ENCODE results near the gene HOXC6.
"Not testable (repeated sequence)": the region's sequence is repeated elsewhere in the genome, so short reads cannot be mapped to it uniquely, and the experiment has no call there.

HOXC6 gene

GRCh38 chr12:54031480-54031879, 3.2 kb downstream of the HOXC6 start:
- DNase-seq, result no peak

DNA sequence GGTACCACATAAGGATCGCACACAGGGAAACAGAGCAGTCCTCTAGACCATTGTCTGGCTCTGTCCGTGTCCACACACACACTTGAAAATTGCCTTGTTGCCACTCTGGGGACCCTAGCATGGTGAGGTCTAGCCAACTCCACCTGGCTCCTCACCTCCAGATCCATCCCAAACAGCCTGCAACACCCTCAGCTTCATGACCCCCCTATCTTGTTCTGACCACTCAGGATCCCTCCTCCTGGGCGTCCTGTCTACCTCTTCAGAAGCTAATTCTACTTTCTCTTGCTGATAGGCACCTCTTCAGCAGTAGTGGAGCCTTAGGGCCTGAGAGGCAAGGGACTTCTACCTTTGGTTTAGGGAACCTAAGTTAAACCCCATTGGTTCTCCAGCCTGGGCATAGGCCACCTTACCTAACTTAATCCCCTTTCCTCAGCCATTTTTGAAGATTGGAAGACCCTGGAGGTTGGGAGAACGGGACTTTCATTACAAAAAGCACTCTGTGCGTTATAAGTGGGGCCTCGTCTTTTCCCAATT, 3.9 kb downstream of the HOXC6 start:
- no peak for DNase-seq

GRCh38 chr12:54032627-54033100, 4.4 kb downstream of the HOXC6 start, which contains the start of gene HOXC5:
Gene HOXC5 (plus strand): TSS chr12:54033050. CDS start chr12:54033123, 73 bp downstream.
- DNase-seq, result peak; percentile 92

- peak; percentile 72 for DNase-seq
Observed at GRCh38 chr12:54033106-54033979, 5.1 kb downstream of the HOXC6 start.

- DNase-seq, result no peak
Observed at GRCh38 chr12:54033980-54034784, 5.9 kb downstream of the HOXC6 start.

DNA sequence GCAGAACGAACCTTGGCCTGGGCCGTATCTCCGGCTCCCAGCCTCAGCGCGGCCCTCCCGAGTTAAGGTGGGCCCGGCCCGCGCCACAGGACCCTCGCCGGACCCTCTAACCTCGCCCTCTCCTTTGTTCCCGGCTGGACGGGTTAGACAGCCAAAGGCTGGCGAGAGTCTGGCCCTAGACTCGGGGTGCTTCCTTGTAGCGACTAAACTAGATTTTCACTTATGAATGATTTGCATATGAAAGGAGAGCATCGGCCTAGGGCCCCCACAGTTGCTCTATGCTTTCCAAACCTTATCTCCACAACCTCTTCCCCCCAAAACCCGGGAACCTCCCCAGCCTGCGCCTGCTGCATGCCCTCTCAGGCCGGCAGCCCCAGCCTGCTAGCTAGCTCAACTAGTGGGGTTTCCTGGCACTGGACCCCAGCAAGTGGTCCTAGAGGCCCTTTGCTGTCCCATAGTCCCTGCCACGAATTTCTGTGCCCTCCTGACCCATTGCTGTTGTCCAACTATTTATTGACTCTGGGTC, 6.6 kb downstream of the HOXC6 start:
- DNase-seq, result no peak

GRCh38 chr12:54035568-54036264, 7.5 kb downstream of the HOXC6 start:
- no peak for DNase-seq

- peak; percentile 54 for DNase-seq
Observed at GRCh38 chr12:54036620-54037359, 8.6 kb downstream of the HOXC6 start.

DNA sequence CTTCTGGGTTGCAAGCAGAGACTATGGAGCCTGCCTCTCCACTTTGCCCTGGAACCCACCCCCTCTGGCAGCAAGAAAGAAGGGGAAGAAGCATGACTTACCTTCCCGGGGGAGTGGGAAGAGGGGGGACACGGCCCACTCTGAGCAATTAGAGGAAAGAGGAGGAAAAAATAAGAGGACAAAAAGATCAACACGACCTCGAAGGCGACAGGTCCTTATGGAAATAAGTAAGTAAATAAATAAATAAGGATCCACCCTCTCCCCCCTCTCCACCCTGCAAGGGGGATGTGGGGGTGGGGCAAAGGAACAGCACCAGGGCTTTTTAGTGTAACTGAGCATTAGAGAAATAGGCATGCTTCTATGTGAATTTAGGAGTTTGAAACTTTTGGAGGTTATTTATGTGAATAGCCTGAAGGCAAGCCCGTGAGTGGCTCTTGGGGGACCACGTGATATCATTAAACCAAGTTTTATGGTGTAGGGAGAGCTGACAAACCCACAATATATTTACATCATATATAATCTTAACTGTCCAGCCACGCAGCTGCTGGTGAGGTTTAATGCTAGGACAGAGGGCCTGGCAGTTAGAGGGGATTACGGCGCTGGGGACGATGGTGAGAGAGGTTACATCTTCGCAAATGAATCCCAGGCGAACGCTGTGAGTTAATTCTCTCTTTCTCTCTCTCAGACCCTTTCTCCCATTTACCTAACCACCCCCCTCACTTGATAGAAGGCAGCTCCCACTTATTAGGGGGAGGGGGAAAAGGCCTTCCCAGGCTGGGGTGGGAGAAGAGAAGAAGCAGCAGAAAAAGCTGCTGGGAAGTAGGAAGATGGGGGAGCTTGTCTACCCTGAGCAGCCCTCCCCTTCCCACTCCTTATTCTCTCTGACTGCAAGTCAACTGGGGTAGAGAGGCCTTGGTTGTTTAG, 9.4 kb downstream of the HOXC6 start:
- no peak for DNase-seq

DNA sequence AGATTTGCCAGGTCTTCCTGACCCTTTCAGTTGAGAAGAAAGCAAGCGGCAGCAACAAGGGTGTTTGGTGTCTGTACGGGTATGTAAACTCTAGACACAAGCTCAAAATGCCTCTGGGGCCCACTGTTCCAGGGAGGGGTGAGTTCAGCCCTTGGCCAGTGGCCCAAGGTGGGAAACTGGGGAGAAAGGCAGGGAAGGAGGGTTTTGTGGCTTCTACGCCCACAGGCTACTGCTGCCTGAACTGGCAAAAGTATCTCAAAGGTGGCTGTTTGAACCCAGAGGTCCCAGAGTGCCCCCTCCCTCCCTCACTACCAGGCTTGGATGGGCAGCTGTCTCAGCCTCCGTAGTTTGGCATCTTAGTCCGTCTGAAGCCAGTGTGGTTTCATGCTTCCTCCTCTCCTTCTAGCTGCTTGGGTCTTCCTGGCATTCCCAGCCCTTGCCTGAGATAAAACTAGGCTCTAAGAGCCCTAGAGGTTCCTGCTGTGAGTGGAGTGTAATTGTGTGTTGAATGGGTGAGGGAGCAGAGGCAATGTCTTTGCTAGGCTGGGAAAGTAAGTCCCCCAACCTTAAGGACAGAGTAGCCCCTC, 10.1 kb downstream of the HOXC6 start:
- no peak for DNase-seq

DNA sequence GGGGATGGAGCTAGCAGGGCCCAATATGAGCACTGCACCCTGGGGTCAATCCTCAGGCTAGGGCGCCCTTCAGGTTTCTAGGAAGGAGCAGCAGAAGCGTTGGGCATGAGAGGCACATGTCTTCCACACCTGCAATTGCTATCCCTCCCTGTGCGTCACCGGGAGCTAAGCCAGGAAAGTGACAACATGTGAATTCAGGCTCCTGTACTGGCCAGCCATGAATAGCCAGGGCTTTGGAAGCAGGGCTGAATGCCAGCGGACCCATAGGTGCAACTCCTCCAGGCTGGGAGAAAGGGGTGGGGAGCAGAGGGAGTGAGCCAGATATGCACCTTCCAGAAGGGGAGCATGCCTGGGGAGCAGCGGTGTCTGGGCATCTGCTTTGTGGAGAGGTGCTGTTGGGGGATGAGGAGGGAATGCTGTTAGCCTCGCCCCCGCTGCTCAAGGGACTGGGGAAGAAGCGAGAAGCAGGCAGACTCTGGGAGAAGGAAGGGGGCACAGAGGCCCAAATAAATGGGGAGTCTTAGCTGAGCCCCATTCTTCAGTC, 10.7 kb downstream of the HOXC6 start:
- no peak for DNase-seq

- DNase-seq, result no peak
Observed at GRCh38 chr12:54039417-54040147, 11.3 kb downstream of the HOXC6 start.

DNA sequence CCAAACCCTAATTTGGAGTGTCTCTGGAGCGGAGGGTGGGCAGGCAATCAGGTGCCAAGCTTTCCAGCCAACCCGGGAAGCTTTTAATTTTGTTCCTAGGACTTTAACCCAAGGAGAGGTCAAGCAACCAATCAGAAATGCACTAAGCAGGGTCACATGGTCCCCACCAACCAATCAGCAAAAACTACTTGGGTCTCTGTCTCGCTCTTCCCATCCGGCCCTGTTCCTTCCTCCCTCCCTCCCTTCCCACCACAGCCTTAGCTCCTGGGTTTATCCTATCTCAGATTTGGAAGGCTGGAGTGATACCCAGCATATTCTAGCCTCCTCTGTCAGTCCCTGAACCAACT, 11.9 kb downstream of the HOXC6 start:
- no peak for DNase-seq

DNA sequence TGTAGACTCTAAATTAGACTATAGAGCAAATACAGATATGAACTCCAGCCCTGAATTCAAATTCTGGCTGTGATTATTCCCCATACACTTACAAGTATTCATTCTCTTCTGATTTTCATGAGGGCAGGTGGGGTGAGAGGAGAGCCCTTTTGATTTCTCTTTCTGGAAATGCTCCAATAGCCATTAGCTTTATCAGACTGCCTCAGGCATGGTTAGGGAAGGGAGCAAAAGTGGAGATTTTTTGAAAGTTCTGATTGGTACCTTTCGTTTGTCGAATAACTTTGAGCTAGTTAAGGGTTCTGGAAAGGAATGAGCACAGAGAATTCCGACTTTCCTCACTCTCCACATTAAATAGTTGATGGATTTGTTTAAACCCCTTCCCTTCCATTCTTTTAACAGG, 12.4 kb downstream of the HOXC6 start:
- DNase-seq, result no peak

- no peak for DNase-seq
Observed at GRCh38 chr12:54041097-54041690, 13.0 kb downstream of the HOXC6 start.

DNA sequence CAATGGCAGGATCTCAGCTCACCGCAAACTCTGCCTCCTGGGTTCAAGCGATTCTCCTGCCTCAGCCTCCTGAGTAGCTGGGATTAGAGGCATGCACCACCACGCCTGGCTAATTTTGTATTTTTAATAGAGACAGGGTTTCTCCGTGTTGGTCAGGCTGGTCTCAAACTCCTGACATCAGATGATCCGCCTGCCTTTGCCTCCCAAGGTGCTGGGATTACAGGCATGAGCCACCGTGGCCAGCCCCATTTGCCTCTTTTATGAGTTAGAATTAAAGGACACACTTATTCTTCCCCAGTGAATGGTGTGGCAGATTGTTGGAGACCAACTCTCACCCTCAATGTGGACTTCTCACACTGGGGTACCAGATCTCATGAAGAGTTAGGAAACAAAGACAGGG, 13.8 kb downstream of the HOXC6 start:
- DNase-seq, result not testable (repeated sequence)

DNA sequence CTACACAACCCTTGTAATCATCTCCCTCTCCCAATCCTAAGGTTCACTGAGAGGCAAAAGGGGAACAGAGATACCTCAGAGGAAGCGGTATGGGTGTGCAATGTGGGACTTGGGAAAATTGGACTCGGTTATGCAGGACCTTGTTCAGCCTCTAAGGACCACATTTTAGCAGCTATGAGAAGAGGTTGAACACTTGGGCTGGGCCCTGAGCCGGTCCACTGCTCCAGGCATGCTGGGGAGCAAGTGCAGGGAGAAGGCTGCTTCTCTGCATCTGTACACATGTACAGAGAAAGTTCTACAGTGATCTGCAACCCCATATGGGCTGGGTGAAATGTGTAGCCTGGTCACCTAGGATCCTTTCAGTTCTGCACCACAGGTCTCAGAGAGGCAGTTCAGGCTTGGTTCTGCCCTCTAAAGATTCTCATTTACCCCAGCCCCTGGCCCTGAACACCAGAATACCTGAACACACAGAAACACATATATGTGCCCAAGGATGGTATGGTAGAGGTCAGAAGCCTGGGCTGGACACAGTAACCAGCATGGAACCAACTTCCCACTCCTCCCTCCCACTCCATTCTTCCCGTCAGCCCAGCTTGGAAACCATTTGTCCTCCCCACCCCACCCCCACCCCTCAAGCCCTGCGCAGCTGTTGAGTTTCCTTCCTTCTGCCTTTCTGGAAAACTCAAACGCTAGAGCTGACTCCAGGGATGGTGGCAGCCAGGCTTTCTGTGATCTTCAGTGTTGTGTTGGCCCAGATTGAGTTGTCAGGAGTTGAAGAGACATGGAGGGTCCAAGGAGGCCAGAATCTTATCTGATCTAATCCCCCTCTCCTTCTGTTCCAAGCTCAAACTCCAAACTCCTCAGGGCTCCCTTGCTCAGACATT, 15.0 kb downstream of the HOXC6 start:
- no peak for DNase-seq

All from NCI-H2171 treated with DMSO at 0.1 percent for 48 hours (cell line).